CD4-positive, alpha-beta memory T cell (primary cell): Measurements from ENCODE around the gene DDIT3. TPM values are rescaled to one million over a fixed set of nuclear protein-coding genes. Genes with fewer than 3 reads are reported as not detected.

Experiments
- CTCF ChIA-PET: fragments of 350-600 bp; sonication (Branson Sonifier 250); formaldehyde crosslinking; loops from one replicate; lab custom pipeline; 2021; ENCODE audit warnings: inconsistent platforms; ENCODE audit not compliant: partially characterized antibody; lab: Charles Lee
- POLR2A ChIA-PET: fragments of 350-600 bp; sonication (Branson Sonifier 250); formaldehyde crosslinking; loops from one replicate; lab custom pipeline; 2021; ENCODE audit not compliant: partially characterized antibody; lab: Charles Lee
- DNase-seq, 5 donors: peaks; one replicate each; pipeline versions ENCODE4 v3.0.0 to v3.0.0-alpha.2; 2020 to 2022; ENCODE audit warnings: mixed read lengths in 1 of 5
- H3K27ac ChIP-seq: one replicate; pipeline ENCODE4 v1.7.0; 2013; ENCODE audit warnings: low read depth, low read length
- H3K27me3 ChIP-seq: 2 replicates; pipeline ENCODE4 v1.7.0; 2013; ENCODE audit warnings: mild to moderate bottlenecking, low read length, moderate library complexity; ENCODE audit not compliant: insufficient read depth
- H3K36me3 ChIP-seq: 2 replicates; pipeline ENCODE4 v1.7.0; 2013; ENCODE audit warnings: mild to moderate bottlenecking, low read length, moderate library complexity; ENCODE audit not compliant: insufficient read depth
- H3K4me1 ChIP-seq: 2 replicates; pipeline ENCODE4 v1.7.0; 2013; ENCODE audit warnings: mild to moderate bottlenecking, low read length, moderate library complexity; ENCODE audit not compliant: insufficient read depth
- H3K4me3 ChIP-seq, 2 donors: one replicate each; pipeline ENCODE4 v1.7.0; 2013; ENCODE audit warnings: low read length in 2 of 2, mild to moderate bottlenecking in 1 of 2
- H3K9me3 ChIP-seq, 2 donors: one replicate each; pipeline ENCODE4 v1.7.0; 2013; ENCODE audit warnings: low read length in 2 of 2, control low read depth in 1 of 2; ENCODE audit not compliant: control insufficient read depth in 1 of 2
- H3K27ac Mint-ChIP-seq, 7 donors: one replicate each; pipeline ENCODE4 v1.8.0; 2020 to 2021; ENCODE audit warnings: mixed read lengths in 7 of 7, mild to moderate bottlenecking in 6 of 7, inconsistent platforms in 3 of 7, moderate library complexity in 3 of 7
- H3K27me3 Mint-ChIP-seq, 2 donors: one replicate each; pipeline ENCODE4 v1.8.0; 2020 to 2021; ENCODE audit warnings: mixed read lengths in 2 of 2
- H3K36me3 Mint-ChIP-seq, 2 donors: one replicate each; pipeline ENCODE4 v1.8.0; 2020 to 2021; ENCODE audit warnings: mixed read lengths in 2 of 2, inconsistent platforms in 1 of 2, mild to moderate bottlenecking in 1 of 2
- H3K4me1 Mint-ChIP-seq, 4 donors: one replicate each; pipeline ENCODE4 v1.8.0; 2020 to 2021; ENCODE audit warnings: mixed read lengths in 4 of 4, mild to moderate bottlenecking in 1 of 4
- H3K4me3 Mint-ChIP-seq, 8 donors: one replicate each; pipeline ENCODE4 v1.8.0; 2020 to 2021; ENCODE audit warnings: mixed read lengths in 8 of 8, mild to moderate bottlenecking in 7 of 8, moderate library complexity in 6 of 8, inconsistent platforms in 3 of 8
- H3K9me3 Mint-ChIP-seq, 8 donors: one replicate each; pipeline ENCODE4 v1.8.0; 2020 to 2021; ENCODE audit warnings: mixed read lengths in 8 of 8, mild to moderate bottlenecking in 5 of 8, inconsistent platforms in 3 of 8, moderate library complexity in 1 of 8
- intact Hi-C: fragments of 100-400 bp; cut with micrococcal nuclease; formaldehyde crosslinking; loops from one replicate; pipeline ENCODE4 v1.15.1; 2023
- polyA plus RNA-seq, 2 donors: library from polyadenylated mRNA; unstranded; fragments of 300-500 nt; fragmentation: Illumina TruSeq; gene quantifications; one replicate each; pipeline ENCODE4 v1.2.3, GENCODE V29; 2021
- total RNA-seq, 2 experiments: library from RNA; stranded (reverse); gene quantifications; one replicate each; pipeline ENCODE4 v1.2.3, GENCODE V29; 2021

The DDIT3 gene
- total and polyA plus RNA-seq, 4 experiments from 2014 or later = 15.4 to 40.8 (median 30.7) TPM

GRCh38 chr12:57471661-57472060, 48.7 kb downstream of the DDIT3 start:
- POLR2A ChIA-PET = interaction anchor here (1.3 to 3.5 kb wide), 4 partner anchors 8 to 48 kb away, joined by 3 to 22 read pairs (median 5); partner anchors contain the start of genes ARHGAP9 and DDIT3

GRCh38 chr12:57470970-57471656, 49.2 kb downstream of the DDIT3 start:
- peaks cover 45 to 57% of the 10 kb centered on the region in 2 donors for H3K36me3 Mint-ChIP-seq
- peak overlapping the region in 4 of 7 donors; percentile 47 to 86 (median 80) for H3K27ac Mint-ChIP-seq

More at GRCh38 chr12:57471661-57472060, 48.7 kb downstream of the DDIT3 start:
- Mint-ChIP-seq H3K4me1 (peaks cover 24 to 50% (median 38%) of the 10 kb centered on the region in 4 donors), H3K36me3 (peaks cover 50 to 62% of the 10 kb centered on the region in 2 donors), H3K4me3 (no peak overlapping the region), H3K27me3 (no peaks in the 10 kb centered on the region), H3K9me3 (peaks cover 0 to 2% (median 0%) of the 10 kb centered on the region in 8 donors), H3K27ac (peak overlapping the region in 5 of 7 donors; percentile 13 to 86 (median 75))
- intact Hi-C loops = no loop called here
- Histone ChIP-seq H3K4me3 (no peak overlapping the region), H3K36me3 (peaks cover 59% of the 10 kb centered on the region), H3K9me3 (no peaks in the 10 kb centered on the region), H3K4me1 (peaks cover 48% of the 10 kb centered on the region), H3K27me3 (no peaks in the 10 kb centered on the region), H3K27ac (no peak overlapping the region)
- CTCF ChIA-PET = interaction anchor here (1.3 to 1.9 kb wide), 4 partner anchors 8 to 112 kb away, joined by 4 to 15 read pairs (median 5); no protein-coding TSS in a partner anchor
- DNase-seq = no peak

GRCh38 chr12:57470286-57470969, 49.9 kb downstream of the DDIT3 start:
- H3K4me1 ChIP-seq = peaks cover 42% of the 10 kb centered on the region
- intact Hi-C loops = no loop called here
- ChIA-PET CTCF (interaction anchor here (0.7 to 1.7 kb wide), 3 partner anchors 9 to 150 kb away, joined by 3 to 7 read pairs (median 4); no protein-coding TSS in a partner anchor), POLR2A (interaction anchor here (0.8 to 3.5 kb wide), 6 partner anchors 7 to 284 kb away, joined by 3 to 22 read pairs (median 5); partner anchors contain the start of genes ARHGAP9, GLI1 and MARCHF9)
- H3K27ac ChIP-seq = no peak overlapping the region
- Mint-ChIP-seq H3K4me3 (no peak overlapping the region), H3K27me3 (no peaks in the 10 kb centered on the region), H3K27ac (peak overlapping the region in 1 of 7 donors; percentile 77), H3K36me3 (peaks cover 44 to 56% of the 10 kb centered on the region in 2 donors), H3K4me1 (peaks cover 22 to 45% (median 32%) of the 10 kb centered on the region in 4 donors), H3K9me3 (peaks cover 0 to 2% (median 0%) of the 10 kb centered on the region in 8 donors)
- no peaks in the 10 kb centered on the region for H3K9me3 ChIP-seq
- no peak for DNase-seq
- H3K36me3 ChIP-seq = peaks cover 59% of the 10 kb centered on the region
- no peak overlapping the region for H3K4me3 ChIP-seq
- H3K27me3 ChIP-seq = no peaks in the 10 kb centered on the region

More at GRCh38 chr12:57470970-57471656, 49.2 kb downstream of the DDIT3 start:
- Histone ChIP-seq H3K4me1 (peaks cover 48% of the 10 kb centered on the region), H3K27ac (no peak overlapping the region), H3K36me3 (peaks cover 59% of the 10 kb centered on the region), H3K9me3 (no peaks in the 10 kb centered on the region), H3K4me3 (no peak overlapping the region), H3K27me3 (no peaks in the 10 kb centered on the region)
- H3K4me3 Mint-ChIP-seq = no peak overlapping the region
- no peaks in the 10 kb centered on the region for H3K27me3 Mint-ChIP-seq
- H3K9me3 Mint-ChIP-seq = peaks cover 0 to 2% (median 0%) of the 10 kb centered on the region in 8 donors
- intact Hi-C loops = no loop called here
- H3K4me1 Mint-ChIP-seq = peaks cover 23 to 44% (median 34%) of the 10 kb centered on the region in 4 donors
- ChIA-PET CTCF (interaction anchor here (0.7 to 1.9 kb wide), 6 partner anchors 8 to 150 kb away, joined by 3 to 15 read pairs (median 4); no protein-coding TSS in a partner anchor), POLR2A (interaction anchor here (0.8 to 3.5 kb wide), 5 partner anchors 8 to 283 kb away, joined by 3 to 22 read pairs (median 4); partner anchors contain the start of genes ARHGAP9, DDIT3 and MARCHF9)
- no peak for DNase-seq

GRCh38 chr12:57469296-57470164, 50.8 kb downstream of the DDIT3 start:
- POLR2A ChIA-PET = interaction anchor here (1.2 to 3.5 kb wide), 5 partner anchors 8 to 13 kb away, joined by 4 to 22 read pairs (median 6); partner anchors contain the start of genes ARHGAP9 and GLI1
- Mint-ChIP-seq H3K4me3 (no peak overlapping the region), H3K4me1 (peaks cover 17 to 50% (median 27%) of the 10 kb centered on the region in 4 donors), H3K9me3 (peaks cover 0 to 2% (median 0%) of the 10 kb centered on the region in 8 donors), H3K36me3 (peaks cover 39 to 50% of the 10 kb centered on the region in 2 donors), H3K27ac (peak overlapping the region in 3 of 7 donors; percentile 21 to 72 (median 43)), H3K27me3 (no peaks in the 10 kb centered on the region)
- intact Hi-C loops = no loop called here
- DNase-seq = peak in 1 of 5 donors; percentile 39
- Histone ChIP-seq H3K9me3 (no peaks in the 10 kb centered on the region), H3K4me1 (peaks cover 33% of the 10 kb centered on the region), H3K27me3 (no peaks in the 10 kb centered on the region), H3K36me3 (peaks cover 52% of the 10 kb centered on the region), H3K4me3 (no peak overlapping the region), H3K27ac (no peak overlapping the region)
- CTCF ChIA-PET = interaction anchor here (0.7 to 1.7 kb wide), 3 partner anchors 8 to 13 kb away, joined by 4 to 7 read pairs (median 7); no protein-coding TSS in a partner anchor

GRCh38 chr12:57467915-57468314, 52.4 kb downstream of the DDIT3 start:
- peak overlapping the region in 2 of 8 donors; percentile 12 to 46 for H3K4me3 Mint-ChIP-seq
- H3K27ac Mint-ChIP-seq = peak overlapping the region in 6 of 7 donors; percentile 10 to 66 (median 32)
- intact Hi-C loops = no loop called here

More at GRCh38 chr12:57467915-57468314, 52.4 kb downstream of the DDIT3 start:
- no peak for DNase-seq
- H3K4me1 ChIP-seq = peaks cover 20% of the 10 kb centered on the region
- ChIA-PET POLR2A (no interaction called here), CTCF (interaction anchor here (0.7 to 0.8 kb wide), 2 partner anchors 9 to 1810 kb away, joined by 3 to 4 read pairs; no protein-coding TSS in a partner anchor)
- H3K27ac ChIP-seq = no peak overlapping the region
- Mint-ChIP-seq H3K27me3 (no peaks in the 10 kb centered on the region), H3K4me1 (peaks cover 7 to 40% (median 15%) of the 10 kb centered on the region in 4 donors), H3K36me3 (peaks cover 26 to 36% of the 10 kb centered on the region in 2 donors), H3K9me3 (peaks cover 0 to 2% (median 0%) of the 10 kb centered on the region in 8 donors)
- peaks cover 39% of the 10 kb centered on the region for H3K36me3 ChIP-seq
- H3K27me3 ChIP-seq = no peaks in the 10 kb centered on the region
- H3K9me3 ChIP-seq = no peaks in the 10 kb centered on the region
- no peak overlapping the region for H3K4me3 ChIP-seq
